Measurements from ENCODE around the gene VNN1. TPM values are rescaled to one million over a fixed set of nuclear protein-coding genes. Genes with fewer than 3 reads are reported as not detected.

The VNN1 gene
- total and polyA plus RNA-seq, 11 donors = 0.29 to 2.2 (median 0.49) TPM

- H3K4me1 ChIP-seq = peaks cover 0 to 4% (median 0%) of the 10 kb centered on the region in 12 donors
- 14 to 18% (median 14%) methylated on average over 4 of the region's 4 CpGs for WGBS, 4 donors
- H3K27me3 ChIP-seq = peaks cover 0 to 3% (median 0%) of the 10 kb centered on the region in 9 donors
- H3K36me3 ChIP-seq = no peaks in the 10 kb centered on the region
- no peak overlapping the region for H3K4me3 ChIP-seq
- peak; percentile 37 to 73 (median 54) for ATAC-seq
- no peak for DNase-seq
- peak; percentile 26 to 70 (median 49) for TF ChIP-seq CTCF (IDR thresholded peaks at IDR 0.05)
- TF ChIP-seq POLR2A (IDR thresholded peaks at IDR 0.05) = no peak
- H3K27ac ChIP-seq = peak overlapping the region in 1 of 12 donors; percentile 42
- intact Hi-C loops (cut with DNase I) = loop anchor here (1.0 to 10.0 kb wide), 12 partner anchors 95 to 885 kb away; partner anchors contain the start of genes SLC18B1 (in 4 of the 10) and TAAR9 (in 1 of the 10)
- peaks cover 0 to 2% (median 0%) of the 10 kb centered on the region in 12 donors for H3K9me3 ChIP-seq
These were observed 44.1 kb downstream of the VNN1 start for GRCh38 chr6:132669690-132670291.

- ATAC-seq = no peak
- WGBS, 4 donors = 79 to 91% (median 87%) methylated on average over 4 of the region's 4 CpGs
- Histone ChIP-seq H3K27ac (no peak overlapping the region), H3K4me1 (peaks cover 0 to 4% (median 0%) of the 10 kb centered on the region in 12 donors), H3K27me3 (no peaks in the 10 kb centered on the region), H3K4me3 (no peak overlapping the region), H3K9me3 (peaks cover 0 to 6% (median 0%) of the 10 kb centered on the region in 12 donors), H3K36me3 (no peaks in the 10 kb centered on the region)
- intact Hi-C loops (cut with DNase I) = loop anchor here in 4 of 10 donors (5.0 to 10.0 kb wide), 5 partner anchors 99 to 889 kb away; partner anchors contain the start of gene TAAR9 (in 1 of the 4)
- no peak for DNase-seq
- TF ChIP-seq POLR2A (IDR thresholded peaks at IDR 0.05) (no peak), CTCF (IDR thresholded peaks at IDR 0.05) (no peak)
These were observed 47.7 kb downstream of the VNN1 start for GRCh38 chr6:132666118-132666517.

- Histone ChIP-seq H3K27ac (no peak overlapping the region), H3K36me3 (no peaks in the 10 kb centered on the region), H3K4me1 (no peaks in the 10 kb centered on the region), H3K9me3 (peaks cover 0 to 6% (median 0%) of the 10 kb centered on the region in 12 donors), H3K4me3 (no peak overlapping the region), H3K27me3 (no peaks in the 10 kb centered on the region)
- no peak for TF ChIP-seq CTCF (IDR thresholded peaks at IDR 0.05)
- TF ChIP-seq POLR2A (IDR thresholded peaks at IDR 0.05) = no peak
- ATAC-seq (no peak), DNase-seq (no peak)
- intact Hi-C loops (cut with DNase I) = loop anchor here in 4 of 10 donors (5.0 to 10.0 kb wide), 5 partner anchors 100 to 890 kb away; partner anchors contain the start of gene TAAR9 (in 1 of the 4)
- WGBS, 4 donors = 82 to 98% (median 88%) methylated on average over 1 of the region's 1 CpG
These were observed 49.4 kb downstream of the VNN1 start for GRCh38 chr6:132664309-132665034.

GRCh38 chr6:132663661-132664060, 50.2 kb downstream of the VNN1 start:
- ATAC-seq (no peak), DNase-seq (no peak)
- peaks cover 0 to 6% (median 0%) of the 10 kb centered on the region in 12 donors for H3K9me3 ChIP-seq
- no peaks in the 10 kb centered on the region for H3K36me3 ChIP-seq
- H3K27me3 ChIP-seq = no peaks in the 10 kb centered on the region
- intact Hi-C loops (cut with DNase I) = loop anchor here in 4 of 10 donors (1.0 to 10.0 kb wide), 4 partner anchors 13 to 891 kb away; partner anchors contain the start of gene TAAR9 (in 1 of the 4)
- 74 to 80% (median 77%) methylated on average over 1 of the region's 1 CpG for WGBS, 4 donors
- no peak overlapping the region for H3K4me3 ChIP-seq
- no peaks in the 10 kb centered on the region for H3K4me1 ChIP-seq
- H3K27ac ChIP-seq = no peak overlapping the region
- no peak for TF ChIP-seq CTCF (IDR thresholded peaks at IDR 0.05)
- TF ChIP-seq POLR2A (IDR thresholded peaks at IDR 0.05) = no peak

All from heart left ventricle (tissue), 16 donors.